Smooth muscle cell (in vitro differentiated cells): Measurements from ENCODE around the gene SMOC1. TPM values are rescaled to one million over a fixed set of nuclear protein-coding genes. Genes with fewer than 3 reads are reported as not detected.

Experiments used
- DNase-seq: peaks from one replicate; lab custom pipeline; 2025; ENCODE audit not compliant: unreplicated experiment; lab: John Stamatoyannopoulos, UW
- H2AFZ ChIP-seq: fragments of 200-600 bp; sonication (generic); 2 replicates; pipeline ENCODE4 v1.6.0; 2016; ENCODE audit warnings: antibody characterized with exemption, low read depth, mild to moderate bottlenecking
- H3F3A ChIP-seq: fragments of 200-600 bp; sonication (generic); 2 replicates; pipeline ENCODE4 v1.6.0; 2017; ENCODE audit warnings: antibody characterized with exemption, low read depth
- H3K27ac ChIP-seq: fragments of 200-600 bp; sonication (generic); 2 replicates; pipeline ENCODE4 v1.5.1; 2016; ENCODE audit warnings: low read depth, mild to moderate bottlenecking
- H3K27me3 ChIP-seq: fragments of 200-600 bp; sonication (generic); 2 replicates; pipeline ENCODE4 v1.6.1; 2016; ENCODE audit warnings: low read depth, mild to moderate bottlenecking
- H3K36me3 ChIP-seq: fragments of 200-600 bp; sonication (generic); 2 replicates; pipeline ENCODE4 v1.5.1; 2016; ENCODE audit warnings: low read depth
- H3K4me1 ChIP-seq: fragments of 200-600 bp; sonication (generic); 2 replicates; pipeline ENCODE4 v1.5.1; 2016; ENCODE audit warnings: low read depth
- H3K4me2 ChIP-seq: fragments of 200-600 bp; sonication (generic); 2 replicates; pipeline ENCODE4 v1.6.0; 2016; ENCODE audit warnings: mild to moderate bottlenecking
- H3K4me3 ChIP-seq: fragments of 200-600 bp; sonication (generic); 2 replicates; pipeline ENCODE4 v1.5.1; 2016; ENCODE audit warnings: mild to moderate bottlenecking
- H3K79me2 ChIP-seq: fragments of 200-600 bp; sonication (generic); 2 replicates; pipeline ENCODE4 v1.6.0; 2016; ENCODE audit warnings: low read depth, mild to moderate bottlenecking
- H3K9ac ChIP-seq: fragments of 200-600 bp; sonication (generic); 2 replicates; pipeline ENCODE4 v1.6.0; 2016; ENCODE audit warnings: low read depth
- H3K9me3 ChIP-seq: fragments of 200-600 bp; sonication (generic); replicated peaks from 2 replicates; pipeline ENCODE4 v1.5.1; 2016; ENCODE audit warnings: low read depth
- H4K20me1 ChIP-seq: fragments of 200-600 bp; sonication (generic); 2 replicates; pipeline ENCODE4 v1.6.0; 2016; ENCODE audit warnings: low read depth
- WGBS: methylation state at CpG from one replicate; pipeline ENCODE4 v1.1.7; 2016; ENCODE audit warnings: low lambda C conversion rate; 5-methylcytosine and 5-hydroxymethylcytosine counted together
- polyA plus RNA-seq: library from polyadenylated mRNA; unstranded; fragments of >200 nt; fragmentation: Nextera tagmentation; extraction: Ambion mirVana; gene quantifications from 2 replicates; pipeline ENCODE4 v1.2.1, GENCODE V29; 2016
- total RNA-seq: library from RNA; depleted of rRNA; stranded (reverse); fragments of >200 nt; gene quantifications from 2 replicates; pipeline ENCODE4 v1.2.3, GENCODE V29; 2014
- TF ChIP-seq, protein P1 (sequence below): fragments of 200-600 bp; sonication (generic); IDR thresholded peaks from 2 replicates; pipeline ENCODE4 v1.5.1; 2017; ENCODE audit warnings: borderline replicate concordance, mild to moderate bottlenecking, antibody characterized with exemption; ENCODE audit not compliant: insufficient read depth, poor library complexity, severe bottlenecking

The SMOC1 gene
- total and polyA plus RNA-seq, 2 experiments from 2014 or later = 1.6 to 6.3 TPM

DNA sequence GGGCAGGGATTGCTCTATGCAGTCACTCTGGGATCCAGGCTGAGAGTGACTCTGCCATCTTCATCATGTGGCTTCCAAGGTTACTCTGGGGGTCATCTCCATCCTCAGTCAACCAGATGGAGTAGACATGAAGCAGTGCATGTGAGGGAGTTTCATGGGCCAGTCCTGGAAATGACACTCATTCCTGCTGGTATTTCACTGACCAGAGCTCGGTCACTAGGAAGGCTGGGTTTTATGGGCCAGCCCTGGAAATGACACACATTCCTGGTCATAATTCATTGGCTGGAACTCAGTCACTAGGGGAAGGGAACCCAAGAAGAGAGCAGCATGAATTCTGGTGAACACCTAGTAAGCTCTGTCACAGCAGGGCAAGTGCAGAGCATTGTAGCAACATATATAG is 144.7 kb downstream of the SMOC1 start:
- TF ChIP-seq, protein P1, sequence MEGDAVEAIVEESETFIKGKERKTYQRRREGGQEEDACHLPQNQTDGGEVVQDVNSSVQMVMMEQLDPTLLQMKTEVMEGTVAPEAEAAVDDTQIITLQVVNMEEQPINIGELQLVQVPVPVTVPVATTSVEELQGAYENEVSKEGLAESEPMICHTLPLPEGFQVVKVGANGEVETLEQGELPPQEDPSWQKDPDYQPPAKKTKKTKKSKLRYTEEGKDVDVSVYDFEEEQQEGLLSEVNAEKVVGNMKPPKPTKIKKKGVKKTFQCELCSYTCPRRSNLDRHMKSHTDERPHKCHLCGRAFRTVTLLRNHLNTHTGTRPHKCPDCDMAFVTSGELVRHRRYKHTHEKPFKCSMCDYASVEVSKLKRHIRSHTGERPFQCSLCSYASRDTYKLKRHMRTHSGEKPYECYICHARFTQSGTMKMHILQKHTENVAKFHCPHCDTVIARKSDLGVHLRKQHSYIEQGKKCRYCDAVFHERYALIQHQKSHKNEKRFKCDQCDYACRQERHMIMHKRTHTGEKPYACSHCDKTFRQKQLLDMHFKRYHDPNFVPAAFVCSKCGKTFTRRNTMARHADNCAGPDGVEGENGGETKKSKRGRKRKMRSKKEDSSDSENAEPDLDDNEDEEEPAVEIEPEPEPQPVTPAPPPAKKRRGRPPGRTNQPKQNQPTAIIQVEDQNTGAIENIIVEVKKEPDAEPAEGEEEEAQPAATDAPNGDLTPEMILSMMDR = no peak
- no peaks in the 10 kb centered on the region for H3K4me1 ChIP-seq
- H3K4me2 ChIP-seq = no peak overlapping the region
- no peaks in the 10 kb centered on the region for H3K9me3 ChIP-seq
- H3K36me3 ChIP-seq = no peaks in the 10 kb centered on the region
- H3F3A ChIP-seq = no peaks in the 10 kb centered on the region
- no peak overlapping the region for H3K4me3 ChIP-seq
- H3K27me3 ChIP-seq = no peaks in the 10 kb centered on the region
- WGBS = 12% methylated on average over 1 of the region's 1 CpG
- H3K27ac ChIP-seq = no peak overlapping the region
- no peak for DNase-seq
- H3K9ac ChIP-seq = no peak overlapping the region
- H3K79me2 ChIP-seq = no peaks in the 10 kb centered on the region
- H2AFZ ChIP-seq = no peak overlapping the region
- H4K20me1 ChIP-seq = no peaks in the 10 kb centered on the region

DNA sequence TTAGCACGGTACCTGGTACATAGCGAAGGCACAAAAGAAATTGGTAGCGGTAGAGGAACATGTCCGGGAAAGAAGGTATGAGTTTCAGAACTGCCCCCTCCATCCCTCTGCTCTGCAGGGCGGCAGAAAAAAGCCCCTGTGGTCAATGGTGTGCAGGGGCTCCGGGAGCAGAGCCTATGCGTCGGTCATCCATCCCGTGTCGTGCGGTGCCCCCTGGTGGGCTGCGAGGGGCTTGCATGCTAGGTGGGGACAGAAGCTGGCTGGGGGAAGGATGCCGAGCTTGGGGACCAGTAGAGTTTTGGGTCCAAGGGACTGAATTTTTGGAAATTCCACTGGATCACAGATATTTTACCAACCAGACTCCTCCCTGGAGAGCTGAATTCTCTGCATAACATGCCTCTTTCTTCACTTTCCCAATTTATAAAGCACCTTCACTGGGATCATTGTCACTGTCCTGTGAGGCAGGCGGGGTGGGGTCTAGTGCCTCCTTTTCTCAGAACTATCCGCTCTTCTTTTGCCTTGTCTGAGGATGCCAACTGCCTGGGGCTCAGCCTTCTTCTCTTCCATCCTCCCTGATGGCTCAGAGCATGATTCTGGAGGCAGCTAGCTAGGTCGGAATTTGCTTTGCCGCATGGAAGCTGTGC is 148.7 kb downstream of the SMOC1 start:
- H4K20me1 ChIP-seq = no peaks in the 10 kb centered on the region
- H3K4me2 ChIP-seq = no peak overlapping the region
- no peaks in the 10 kb centered on the region for H3K9me3 ChIP-seq
- 34% methylated on average over 17 of the region's 17 CpGs for WGBS
- DNase-seq = peak; percentile 51
- no peak overlapping the region for H3K27ac ChIP-seq
- no peak overlapping the region for H3K9ac ChIP-seq
- H3F3A ChIP-seq = no peaks in the 10 kb centered on the region
- H2AFZ ChIP-seq = no peak overlapping the region
- no peaks in the 10 kb centered on the region for H3K79me2 ChIP-seq
- no peaks in the 10 kb centered on the region for H3K27me3 ChIP-seq
- TF ChIP-seq, protein P1 = peak; percentile 92
- H3K4me3 ChIP-seq = no peak overlapping the region
- no peaks in the 10 kb centered on the region for H3K36me3 ChIP-seq
- peaks cover 7% of the 10 kb centered on the region for H3K4me1 ChIP-seq

DNA sequence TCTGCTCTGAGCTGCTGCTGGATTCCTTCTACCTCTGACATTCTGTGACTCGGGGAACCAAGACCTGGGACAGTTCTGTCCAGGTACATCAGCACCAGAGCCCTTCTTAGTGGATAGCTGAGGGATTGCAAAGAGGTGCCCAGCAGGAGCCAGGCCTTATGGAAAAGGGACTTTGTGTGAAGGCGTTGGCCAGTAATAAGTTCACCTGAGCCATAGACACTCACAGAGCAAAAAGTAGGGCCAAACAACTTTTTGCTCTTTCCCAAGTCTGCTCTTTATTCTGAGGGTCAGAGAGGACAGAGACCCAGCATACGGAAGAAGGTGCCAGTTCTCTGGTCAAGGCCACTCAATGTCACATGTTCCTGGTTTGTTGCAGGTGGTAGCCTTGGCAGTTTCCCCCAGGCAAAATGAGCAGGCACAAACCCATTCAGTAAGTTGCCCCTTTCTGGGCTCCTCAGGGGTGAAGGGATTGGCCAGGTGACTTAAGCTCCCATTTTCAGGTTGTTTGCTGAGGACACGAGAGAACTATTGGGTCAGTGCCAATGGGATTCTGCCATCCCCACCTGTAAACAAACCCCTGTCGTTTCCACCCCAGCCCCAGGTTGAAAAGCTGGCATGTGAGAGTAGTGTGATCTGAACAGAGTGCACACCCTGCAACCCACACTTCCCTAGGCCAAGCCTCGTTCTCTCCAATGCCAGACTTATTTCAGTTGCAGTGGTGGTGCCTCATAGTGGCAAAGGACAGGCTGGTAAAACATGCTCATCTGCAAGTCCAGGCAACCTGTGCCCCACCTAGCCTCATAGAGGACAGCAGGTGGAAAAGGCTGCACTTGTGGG is 150.3 kb downstream of the SMOC1 start:
- Histone ChIP-seq H3K9me3 (no peaks in the 10 kb centered on the region), H3F3A (no peaks in the 10 kb centered on the region), H3K36me3 (no peaks in the 10 kb centered on the region), H3K27ac (no peak overlapping the region), H2AFZ (no peak overlapping the region), H3K4me2 (no peak overlapping the region), H3K4me1 (peaks cover 7% of the 10 kb centered on the region), H3K9ac (no peak overlapping the region), H3K27me3 (no peaks in the 10 kb centered on the region), H4K20me1 (no peaks in the 10 kb centered on the region), H3K4me3 (no peak overlapping the region), H3K79me2 (no peaks in the 10 kb centered on the region)
- TF ChIP-seq, protein P1 = no peak
- 87% methylated on average over 6 of the region's 6 CpGs for WGBS
- no peak for DNase-seq
